Measurements from ENCODE around the gene MARVELD1. TPM values are rescaled to one million over a fixed set of nuclear protein-coding genes. Genes with fewer than 3 reads are reported as not detected.

The MARVELD1 gene
- total RNA-seq, 1 experiment from 2014 or later = 17.6 TPM

- TF ChIP-seq CTCF (conservative IDR thresholded peaks at IDR 0.05; ENCODE audit: low read depth, low read length) = no peak
- TF ChIP-seq EZH2 (IDR thresholded peaks at IDR 0.05; ENCODE audit: low read length, unreplicated experiment) = no peak
- no peak for TF ChIP-seq EZH2phosphoT487 (IDR thresholded peaks at IDR 0.05; ENCODE audit: borderline replicate concordance, low read length)
- POLR2A ChIA-PET (ENCODE audit: unreplicated experiment) = no interaction called here
- no peak for DNase-seq
Observed at GRCh38 chr10:97740613-97741012, 27.1 kb downstream of the MARVELD1 start.

GRCh38 chr10:97743169-97743943 lies 29.8 kb downstream of the MARVELD1 start:
- ChIA-PET CTCF (no interaction called here), POLR2A (ENCODE audit: unreplicated experiment) (no interaction called here)
- intact Hi-C loops (cut with micrococcal nuclease) = no loop called here
- TF ChIP-seq EZH2phosphoT487 (IDR thresholded peaks at IDR 0.05; ENCODE audit: borderline replicate concordance, low read length) (no peak), CTCF (conservative IDR thresholded peaks at IDR 0.05; ENCODE audit: low read depth, low read length) (no peak), EZH2 (IDR thresholded peaks at IDR 0.05; ENCODE audit: low read length, unreplicated experiment) (no peak)
- Histone ChIP-seq H3F3A (ENCODE audit: low read length, unreplicated experiment) (no peaks in the 10 kb centered on the region), H3K27ac (ENCODE audit: low read length) (no peak overlapping the region), H4K20me1 (ENCODE audit: low read length) (no peaks in the 10 kb centered on the region), H3K4me3 (ENCODE audit: low read length) (no peak overlapping the region), H3K4me1 (ENCODE audit: insufficient read depth, low read length) (peaks cover 4% of the 10 kb centered on the region), H3K9ac (ENCODE audit: low read length) (no peak overlapping the region), H3K9me2 (replicated peaks; ENCODE audit: low read length) (no peaks in the 10 kb centered on the region), H3K79me2 (ENCODE audit: low read length) (peaks cover 32% of the 10 kb centered on the region), H3K4me2 (ENCODE audit: low read length) (no peak overlapping the region), H3K27me3 (ENCODE audit: low read length) (no peaks in the 10 kb centered on the region), H2AFZ (ENCODE audit: low read length) (no peak overlapping the region), H3K36me3 (ENCODE audit: low read depth, low read length) (peaks cover 22% of the 10 kb centered on the region; the same call in 1 of the 2 replicates), H3K9me3 (ENCODE audit: low read length) (no peaks in the 10 kb centered on the region)
- no TSS peak for BruUV-seq (replicated peaks)
- no peak for DNase-seq
- no peak for ATAC-seq

More at GRCh38 chr10:97740613-97741012, 27.1 kb downstream of the MARVELD1 start:
- Histone ChIP-seq H3K4me1 (ENCODE audit: insufficient read depth, low read length) (peaks cover 9% of the 10 kb centered on the region), H2AFZ (ENCODE audit: low read length) (no peak overlapping the region), H3K36me3 (ENCODE audit: low read depth, low read length) (peaks cover 9% of the 10 kb centered on the region; the same call in 1 of the 2 replicates), H3K79me2 (ENCODE audit: low read length) (peaks cover 46% of the 10 kb centered on the region), H3K27ac (ENCODE audit: low read length) (no peak overlapping the region), H3K9me3 (ENCODE audit: low read length) (no peaks in the 10 kb centered on the region), H3K4me2 (ENCODE audit: low read length) (no peak overlapping the region), H4K20me1 (ENCODE audit: low read length) (no peaks in the 10 kb centered on the region), H3K9ac (ENCODE audit: low read length) (no peak overlapping the region), H3F3A (ENCODE audit: low read length, unreplicated experiment) (no peaks in the 10 kb centered on the region), H3K27me3 (ENCODE audit: low read length) (no peaks in the 10 kb centered on the region), H3K4me3 (ENCODE audit: low read length) (no peak overlapping the region), H3K9me2 (replicated peaks; ENCODE audit: low read length) (no peaks in the 10 kb centered on the region)
- no TSS peak for BruUV-seq (replicated peaks)
- CTCF ChIA-PET = no interaction called here
- ATAC-seq = no peak
- intact Hi-C loops (cut with micrococcal nuclease) = no loop called here

GRCh38 chr10:97744405-97745035 lies 31.0 kb downstream of the MARVELD1 start:
- ChIA-PET CTCF (no interaction called here), POLR2A (ENCODE audit: unreplicated experiment) (no interaction called here)
- no peaks in the 10 kb centered on the region for H3F3A ChIP-seq (ENCODE audit: low read length, unreplicated experiment)
- no peak overlapping the region for H3K9ac ChIP-seq (ENCODE audit: low read length)
- no peak overlapping the region for H2AFZ ChIP-seq (ENCODE audit: low read length)
- H3K4me2 ChIP-seq (ENCODE audit: low read length) = no peak overlapping the region
- H3K9me2 ChIP-seq (replicated peaks; ENCODE audit: low read length) = no peaks in the 10 kb centered on the region
- no TSS peak for BruUV-seq (replicated peaks)
- H4K20me1 ChIP-seq (ENCODE audit: low read length) = no peaks in the 10 kb centered on the region
- DNase-seq (no peak), ATAC-seq (no peak)
- peaks cover 21% of the 10 kb centered on the region for H3K79me2 ChIP-seq (ENCODE audit: low read length)
- TF ChIP-seq CTCF (conservative IDR thresholded peaks at IDR 0.05; ENCODE audit: low read depth, low read length) = no peak
- TF ChIP-seq EZH2phosphoT487 (IDR thresholded peaks at IDR 0.05; ENCODE audit: borderline replicate concordance, low read length) = no peak
- TF ChIP-seq EZH2 (IDR thresholded peaks at IDR 0.05; ENCODE audit: low read length, unreplicated experiment) = no peak
- intact Hi-C loops (cut with micrococcal nuclease) = no loop called here
- no peak overlapping the region for H3K27ac ChIP-seq (ENCODE audit: low read length)
- H3K27me3 ChIP-seq (ENCODE audit: low read length) = no peaks in the 10 kb centered on the region
- H3K9me3 ChIP-seq (ENCODE audit: low read length) = no peaks in the 10 kb centered on the region
- no peaks in the 10 kb centered on the region for H3K4me1 ChIP-seq (ENCODE audit: insufficient read depth, low read length)
- H3K36me3 ChIP-seq (ENCODE audit: low read depth, low read length) = peaks cover 28% of the 10 kb centered on the region
- H3K4me3 ChIP-seq (ENCODE audit: low read length) = no peak overlapping the region

Data from PC-3 (cell line).